Adipocyte (in vitro differentiated cells): Measurements from ENCODE around the gene MAST4.
A peak's percentile ranks its signal among the peaks of the same experiment; 100 is the strongest.

Experiments
- DNase-seq: peaks from one replicate; pipeline ENCODE4 v3.0.0-alpha.2; 2015; ENCODE audit warnings: low read depth
- H3K27me3 ChIP-seq: replicated peaks from 2 replicates; pipeline ENCODE4 v1.7.0; 2013; ENCODE audit warnings: mild to moderate bottlenecking, low read length, moderate library complexity; ENCODE audit not compliant: control insufficient read depth, insufficient read depth
- H3K36me3 ChIP-seq: 2 replicates; pipeline ENCODE4 v1.7.0; 2013; ENCODE audit warnings: low read length, mild to moderate bottlenecking, moderate library complexity; ENCODE audit not compliant: control insufficient read depth, insufficient read depth, severe bottlenecking
- H3K4me1 ChIP-seq: 2 replicates; pipeline ENCODE4 v1.7.0; 2013; ENCODE audit warnings: mild to moderate bottlenecking, low read length, moderate library complexity; ENCODE audit not compliant: control insufficient read depth, insufficient read depth
- H3K4me3 ChIP-seq: 2 replicates; pipeline ENCODE4 v1.7.0; 2013; ENCODE audit warnings: mild to moderate bottlenecking, low read length, moderate library complexity
- H3K9ac ChIP-seq: 2 replicates; pipeline ENCODE4 v1.7.0; 2013; ENCODE audit warnings: mild to moderate bottlenecking, low read length, moderate library complexity
- H3K9me3 ChIP-seq: 2 replicates; pipeline ENCODE4 v1.7.0; 2013; ENCODE audit warnings: mild to moderate bottlenecking, low read length, moderate library complexity; ENCODE audit not compliant: control insufficient read depth

MAST4 gene

DNA sequence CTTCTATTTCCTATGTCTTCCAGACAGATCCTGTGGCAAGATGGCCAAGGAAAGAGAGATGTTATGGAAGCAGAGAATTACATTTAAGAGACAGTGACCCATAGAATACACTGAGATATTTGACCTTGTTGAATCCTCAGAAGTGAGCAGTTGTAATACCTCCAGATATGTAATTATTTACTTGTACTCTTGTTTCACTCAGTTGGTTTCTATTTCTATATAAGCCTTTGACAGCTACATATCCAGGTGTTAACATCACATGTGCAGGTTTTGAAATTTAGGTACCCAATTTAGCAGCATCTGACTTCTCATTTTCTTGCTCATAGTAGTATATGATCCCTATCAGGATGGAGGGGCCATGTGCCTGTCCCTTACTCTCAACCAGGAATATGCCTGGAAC, 330.9 kb downstream of the MAST4 start:
- Histone ChIP-seq H3K4me3 (no peak overlapping the region), H3K36me3 (no peaks in the 10 kb centered on the region), H3K9me3 (no peaks in the 10 kb centered on the region), H3K9ac (no peak overlapping the region), H3K27me3 (no peaks in the 10 kb centered on the region), H3K4me1 (no peaks in the 10 kb centered on the region)
- DNase-seq, result no peak

DNA sequence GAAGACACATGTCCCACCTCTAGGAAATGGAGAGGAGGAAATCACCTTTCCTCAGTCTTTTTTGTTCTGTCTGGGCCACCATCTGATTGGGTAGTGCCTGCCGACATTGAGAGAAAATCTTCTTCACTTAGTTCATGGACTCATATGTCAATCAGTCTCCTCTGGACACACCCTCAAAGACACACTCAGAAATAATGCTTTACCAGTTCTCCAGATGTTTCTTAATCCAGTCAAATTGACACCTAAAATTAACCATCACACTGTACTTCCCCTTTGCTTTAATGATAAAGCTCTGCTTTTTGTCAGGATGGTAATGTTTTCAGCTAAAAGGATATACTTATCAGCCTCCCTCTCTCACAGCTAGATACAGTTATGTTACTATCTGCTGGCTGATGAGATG, 333.1 kb downstream of the MAST4 start:
- Histone ChIP-seq H3K4me1 (no peaks in the 10 kb centered on the region), H3K4me3 (no peak overlapping the region), H3K9ac (no peak overlapping the region), H3K36me3 (no peaks in the 10 kb centered on the region), H3K9me3 (no peaks in the 10 kb centered on the region), H3K27me3 (no peaks in the 10 kb centered on the region)
- DNase-seq, result no peak

GRCh38 chr5:66929995-66930394, 333.8 kb downstream of the MAST4 start:
- no peak overlapping the region for H3K4me3 ChIP-seq
- no peaks in the 10 kb centered on the region for H3K9me3 ChIP-seq
- no peaks in the 10 kb centered on the region for H3K36me3 ChIP-seq
- no peaks in the 10 kb centered on the region for H3K4me1 ChIP-seq
- H3K27me3 ChIP-seq, result no peaks in the 10 kb centered on the region
- DNase-seq, result no peak
- no peak overlapping the region for H3K9ac ChIP-seq

GRCh38 chr5:66931651-66932050, 335.5 kb downstream of the MAST4 start:
- H3K4me3 ChIP-seq, result no peak overlapping the region
- DNase-seq, result no peak
- H3K4me1 ChIP-seq, result no peaks in the 10 kb centered on the region
- H3K36me3 ChIP-seq, result no peaks in the 10 kb centered on the region
- H3K9ac ChIP-seq, result no peak overlapping the region
- no peaks in the 10 kb centered on the region for H3K9me3 ChIP-seq
- H3K27me3 ChIP-seq, result no peaks in the 10 kb centered on the region

- H3K9me3 ChIP-seq, result no peaks in the 10 kb centered on the region
- no peak overlapping the region for H3K4me3 ChIP-seq
- peak; percentile 67 for DNase-seq
- no peaks in the 10 kb centered on the region for H3K27me3 ChIP-seq
- H3K36me3 ChIP-seq, result no peaks in the 10 kb centered on the region
- H3K9ac ChIP-seq, result no peak overlapping the region
- H3K4me1 ChIP-seq, result no peaks in the 10 kb centered on the region
These were observed 336.3 kb downstream of the MAST4 start for GRCh38 chr5:66932457-66932856.

DNA sequence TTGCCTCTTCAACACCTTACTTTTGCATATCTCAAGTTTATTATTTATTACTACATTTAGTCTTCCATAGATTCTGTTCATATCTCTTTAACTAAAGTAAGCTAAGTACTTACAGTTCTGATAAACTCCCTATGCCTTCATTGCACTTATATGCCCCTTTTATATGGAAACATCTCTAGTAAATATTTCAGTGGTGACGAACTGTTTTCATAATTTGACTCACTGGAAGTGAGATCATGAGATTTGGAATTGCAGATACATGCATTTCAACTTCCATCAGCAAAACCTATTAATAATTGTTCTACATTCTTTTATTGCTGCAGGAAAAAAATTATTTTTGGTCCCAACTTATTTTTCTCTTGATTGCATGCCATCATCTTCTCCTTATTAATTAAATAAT, 336.9 kb downstream of the MAST4 start:
- no peak overlapping the region for H3K4me3 ChIP-seq
- no peaks in the 10 kb centered on the region for H3K4me1 ChIP-seq
- no peaks in the 10 kb centered on the region for H3K36me3 ChIP-seq
- no peak overlapping the region for H3K9ac ChIP-seq
- no peaks in the 10 kb centered on the region for H3K27me3 ChIP-seq
- H3K9me3 ChIP-seq, result no peaks in the 10 kb centered on the region
- peak; percentile 39 for DNase-seq

- H3K9ac ChIP-seq, result no peak overlapping the region
- no peaks in the 10 kb centered on the region for H3K4me1 ChIP-seq
- no peak for DNase-seq
- H3K4me3 ChIP-seq, result no peak overlapping the region
- peaks cover 9% of the 10 kb centered on the region for H3K9me3 ChIP-seq
- no peaks in the 10 kb centered on the region for H3K36me3 ChIP-seq
- H3K27me3 ChIP-seq, result no peaks in the 10 kb centered on the region
These were observed 342.9 kb downstream of the MAST4 start for GRCh38 chr5:66939094-66939493.

DNA sequence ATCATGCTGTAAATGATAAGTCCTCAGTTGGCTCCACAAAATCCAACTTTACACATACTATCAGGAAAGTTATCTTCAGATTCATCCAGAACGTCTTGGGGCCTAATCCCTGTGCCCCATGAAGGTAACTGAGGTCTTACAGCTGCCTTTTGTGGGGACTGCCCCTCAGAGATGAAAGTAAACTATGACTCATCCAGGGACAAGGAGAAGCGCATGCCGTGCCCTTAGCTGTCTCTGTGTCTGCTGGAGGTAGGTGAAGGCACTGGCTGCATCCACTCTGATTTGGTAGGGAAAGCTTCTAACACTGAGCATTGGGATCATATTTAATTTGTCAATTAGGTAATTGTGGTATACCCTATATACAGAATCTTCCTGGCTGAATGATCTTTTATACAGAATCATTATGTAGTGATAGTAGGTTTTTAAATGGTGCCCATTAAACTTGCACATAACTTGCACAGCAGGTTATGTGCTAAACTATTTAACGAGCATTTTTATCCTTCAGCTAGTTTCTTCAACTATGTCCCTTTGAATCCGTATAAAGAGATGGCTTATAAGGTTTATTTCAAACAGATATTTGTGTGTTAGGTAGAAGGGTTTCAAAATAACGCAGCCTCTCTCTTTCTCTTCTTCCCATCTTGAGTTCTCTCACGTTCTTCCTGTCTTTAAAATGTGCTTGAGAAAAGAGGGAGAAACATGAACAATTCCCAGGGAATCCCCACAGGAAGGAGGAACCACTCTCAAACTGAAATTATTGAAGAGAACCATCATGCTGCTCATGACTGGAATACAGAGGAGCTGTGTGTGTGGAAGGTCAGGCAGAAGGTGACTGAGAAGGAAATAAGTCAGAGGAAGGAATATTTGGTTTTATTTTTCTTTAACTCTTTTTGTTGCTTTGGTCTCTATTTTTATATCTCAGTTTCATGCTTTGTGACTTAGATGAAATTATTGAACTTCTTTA, 349.5 kb downstream of the MAST4 start:
- Histone ChIP-seq H3K36me3 (no peaks in the 10 kb centered on the region), H3K9ac (no peak overlapping the region), H3K4me3 (no peak overlapping the region), H3K4me1 (no peaks in the 10 kb centered on the region), H3K27me3 (no peaks in the 10 kb centered on the region), H3K9me3 (no peaks in the 10 kb centered on the region)
- DNase-seq, result no peak

GRCh38 chr5:66947458-66947857, 351.3 kb downstream of the MAST4 start:
- H3K9ac ChIP-seq, result no peak overlapping the region
- H3K4me3 ChIP-seq, result no peak overlapping the region
- H3K4me1 ChIP-seq, result no peaks in the 10 kb centered on the region
- DNase-seq, result no peak
- no peaks in the 10 kb centered on the region for H3K27me3 ChIP-seq
- H3K9me3 ChIP-seq, result no peaks in the 10 kb centered on the region
- H3K36me3 ChIP-seq, result no peaks in the 10 kb centered on the region

DNA sequence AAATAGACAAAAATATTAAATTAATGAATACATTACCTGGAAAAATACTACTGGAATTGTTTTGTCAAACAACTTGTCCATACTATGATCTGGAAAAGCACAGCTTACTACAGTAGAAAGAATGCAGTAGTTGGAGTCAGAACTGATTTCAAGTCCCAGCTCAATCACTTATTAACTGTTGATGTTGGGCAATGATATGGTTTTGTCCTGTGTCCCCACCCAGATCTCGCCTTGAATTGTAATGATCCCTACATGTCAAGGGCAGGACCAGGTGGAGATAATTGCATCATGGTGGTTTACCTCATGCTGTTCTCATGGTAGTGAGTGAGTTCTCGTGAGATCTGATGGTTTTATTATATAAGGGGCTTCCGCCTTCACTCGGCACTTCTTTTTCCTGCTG, 352.9 kb downstream of the MAST4 start:
- H3K9me3 ChIP-seq, result no peaks in the 10 kb centered on the region
- no peaks in the 10 kb centered on the region for H3K36me3 ChIP-seq
- no peaks in the 10 kb centered on the region for H3K27me3 ChIP-seq
- H3K4me1 ChIP-seq, result no peaks in the 10 kb centered on the region
- H3K4me3 ChIP-seq, result no peak overlapping the region
- DNase-seq, result no peak
- no peak overlapping the region for H3K9ac ChIP-seq

GRCh38 chr5:66952153-66952552, 356.0 kb downstream of the MAST4 start:
- Histone ChIP-seq H3K36me3 (no peaks in the 10 kb centered on the region), H3K9ac (no peak overlapping the region)

GRCh38 chr5:66956439-66956838, 360.2 kb downstream of the MAST4 start:
- Histone ChIP-seq H3K9ac (no peak overlapping the region), H3K36me3 (no peaks in the 10 kb centered on the region), H3K9me3 (no peaks in the 10 kb centered on the region), H3K4me3 (no peak overlapping the region), H3K27me3 (no peaks in the 10 kb centered on the region), H3K4me1 (peaks cover 23% of the 10 kb centered on the region)
- DNase-seq, result no peak

More at GRCh38 chr5:66952153-66952552, 356.0 kb downstream of the MAST4 start:
- no peaks in the 10 kb centered on the region for H3K27me3 ChIP-seq
- no peaks in the 10 kb centered on the region for H3K9me3 ChIP-seq
- no peak overlapping the region for H3K4me3 ChIP-seq
- no peak for DNase-seq
- no peaks in the 10 kb centered on the region for H3K4me1 ChIP-seq
